H1 (cell line): ENCODE data around the gene SCN8A. TPM values are rescaled to one million over a fixed set of nuclear protein-coding genes. Genes with fewer than 3 reads are reported as not detected.

Source experiments
- ASH2L ChIP-seq: fragments of 200-600, 300-600 bp; sonication (generic); IDR thresholded peaks from one replicate; pipeline ENCODE4 v1.7.1; 2017; ENCODE audit warnings: low read length
- ATF3 ChIP-seq: IDR thresholded peaks from 2 replicates; pipeline ENCODE4 v1.6.1; 2011; ENCODE audit warnings: low read depth, mild to moderate bottlenecking, low read length; ENCODE audit not compliant: insufficient read depth
- CBX5 ChIP-seq: fragments of 300-800, 300-1000 bp; sonication (generic); IDR thresholded peaks from 2 replicates; pipeline ENCODE4 v1.7.1; 2016; ENCODE audit warnings: antibody characterized with exemption, low read length, low read depth
- CHD1 ChIP-seq: IDR thresholded peaks from 2 replicates; pipeline ENCODE4 v1.6.1; 2012; ENCODE audit warnings: low read depth, low read length, improper control_type of control experiment
- CTBP2 ChIP-seq: IDR thresholded peaks from 2 replicates; pipeline ENCODE4 v1.7.0; 2011; ENCODE audit warnings: borderline replicate concordance, mild to moderate bottlenecking, moderate library complexity, mixed read lengths, low read length; ENCODE audit not compliant: insufficient read depth, insufficient read length
- CTCF ChIP-seq, 3 experiments: IDR thresholded peaks; 1 replicate in 2 of 3; 2 replicates in 1 of 3; pipeline versions ENCODE4 v1.5.1 to v1.6.1; 2011; ENCODE audit warnings: low read length in 3 of 3, mild to moderate bottlenecking in 3 of 3, inconsistent platforms in 2 of 3, low read depth in 1 of 3, moderate library complexity in 1 of 3; ENCODE audit not compliant: insufficient read depth in 1 of 3; ENCODE audit errors: control extremely low read depth in 1 of 3
- FOSL1 ChIP-seq: IDR thresholded peaks from 2 replicates; pipeline ENCODE4 v1.6.1; 2011; ENCODE audit warnings: mild to moderate bottlenecking, low read depth, low read length, moderate library complexity; ENCODE audit not compliant: insufficient read depth
- GTF2F1 ChIP-seq: IDR thresholded peaks from 2 replicates; pipeline ENCODE4 v1.6.1; 2012; ENCODE audit warnings: low read depth, low read length, improper control_type of control experiment, borderline replicate concordance
- MAFK ChIP-seq: IDR thresholded peaks from 2 replicates; pipeline ENCODE4 v1.6.1; 2012; ENCODE audit warnings: low read depth, mild to moderate bottlenecking, improper control_type of control experiment, low read length
- MAX ChIP-seq: IDR thresholded peaks from 2 replicates; pipeline ENCODE4 v1.6.1; 2012; ENCODE audit warnings: inconsistent platforms
- NANOG ChIP-seq: IDR thresholded peaks from 2 replicates; pipeline ENCODE4 v1.6.1; 2011; ENCODE audit warnings: low read length, low read depth, mild to moderate bottlenecking, inconsistent platforms; ENCODE audit not compliant: insufficient read depth, poor library complexity, severe bottlenecking
- POLR2AphosphoS5 ChIP-seq: IDR thresholded peaks from 2 replicates; pipeline ENCODE4 v1.6.1; 2011; ENCODE audit warnings: low read depth, low read length
- RFX5 ChIP-seq: IDR thresholded peaks from 2 replicates; pipeline ENCODE4 v1.6.1; 2011; ENCODE audit warnings: low read depth, low read length, improper control_type of control experiment, borderline replicate concordance
- SP2 ChIP-seq: IDR thresholded peaks from 2 replicates; pipeline ENCODE4 v1.6.1; 2012; ENCODE audit warnings: mild to moderate bottlenecking, low read length, inconsistent platforms
- SP4 ChIP-seq: IDR thresholded peaks from 2 replicates; pipeline ENCODE4 v1.6.1; 2012; ENCODE audit warnings: low read length, inconsistent platforms
- SRF ChIP-seq: IDR thresholded peaks from 2 replicates; pipeline ENCODE4 v1.6.1; 2011; ENCODE audit warnings: mild to moderate bottlenecking, low read depth, low read length, moderate library complexity
- TCF12 ChIP-seq: IDR thresholded peaks from 2 replicates; pipeline ENCODE4 v1.6.1; 2011; ENCODE audit warnings: low read depth, mild to moderate bottlenecking, low read length
- polyA plus RNA-seq, 7 experiments: library from polyadenylated mRNA; depleted of rRNA in 3 of 7; stranded (reverse) in 5 of 7; unstranded in 2 of 7; fragments of >200 nt in 5 of 7; fragments of 200-250 nt in 2 of 7; gene quantifications; 1 replicate in 5 of 7; 2 replicates in 1 of 7; 4 replicates in 1 of 7; pipeline versions ENCODE4 v1.2.1 to v1.2.3, GENCODE V29; 2011 to 2013; ENCODE audit warnings: missing spikeins in 2 of 7, mixed read lengths in 2 of 7
- total RNA-seq: library from RNA; stranded (reverse); fragmentation: NEBNext Ultra II Directional; extraction: Animal tissue kit (Norgen Biotek cat#: 25700); gene quantifications from 2 replicates; pipeline ENCODE4 v1.2.1, GENCODE V29; 2021
- TF ChIP-seq, protein P1 (sequence below): IDR thresholded peaks from 2 replicates; pipeline ENCODE4 v1.6.1; 2012; ENCODE audit warnings: low read length, inconsistent platforms

The SCN8A gene
- total and polyA plus RNA-seq, 2 of the 8 experiments (the other 6 are each of a cell fraction or from before 2014, with no cell fraction given), result 6.3 to 10.7 TPM

GRCh38 chr12:51855586-51856428 lies 264.8 kb downstream of the SCN8A start (continued):
- TF ChIP-seq FOSL1 (no peak), CHD1 (no peak), POLR2AphosphoS5 (peak; percentile 65), RFX5 (no peak), MAX (0 out of 2 replicates have a peak, but pooled peaks have one; percentile 43), CBX5 (no peak), ATF3 (no peak), ASH2L (peak; percentile 90), TCF12 (no peak), NANOG (no peak), CTCF (IDR thresholded peaks at IDR 0.05; ENCODE audit: control extremely low read depth in 1 of 3, insufficient read depth in 1 of 3, low read depth in 1 of 3, low read length in 3 of 3) (no peak), SRF (no peak), MAFK (no peak), GTF2F1 (no peak), SP4 (0 out of 2 replicates have a peak, but pooled peaks have one; percentile 43), CTBP2 (no peak), SP2 (no peak)
- TF ChIP-seq, protein P1, sequence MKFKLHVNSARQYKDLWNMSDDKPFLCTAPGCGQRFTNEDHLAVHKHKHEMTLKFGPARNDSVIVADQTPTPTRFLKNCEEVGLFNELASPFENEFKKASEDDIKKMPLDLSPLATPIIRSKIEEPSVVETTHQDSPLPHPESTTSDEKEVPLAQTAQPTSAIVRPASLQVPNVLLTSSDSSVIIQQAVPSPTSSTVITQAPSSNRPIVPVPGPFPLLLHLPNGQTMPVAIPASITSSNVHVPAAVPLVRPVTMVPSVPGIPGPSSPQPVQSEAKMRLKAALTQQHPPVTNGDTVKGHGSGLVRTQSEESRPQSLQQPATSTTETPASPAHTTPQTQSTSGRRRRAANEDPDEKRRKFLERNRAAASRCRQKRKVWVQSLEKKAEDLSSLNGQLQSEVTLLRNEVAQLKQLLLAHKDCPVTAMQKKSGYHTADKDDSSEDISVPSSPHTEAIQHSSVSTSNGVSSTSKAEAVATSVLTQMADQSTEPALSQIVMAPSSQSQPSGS, result 0 out of 2 replicates have a peak, but pooled peaks have one; percentile 61
